NCI-H2227 treated with DMSO at 0.1 percent for 48 hours (cell line): ENCODE data around the gene SLC13A5.
"Not testable (repeated sequence)": the region's sequence is repeated elsewhere in the genome, so short reads cannot be mapped to it uniquely, and the experiment has no call there.

Experiments used
- DNase-seq: peaks from one replicate; lab custom pipeline; 2025; lab: John Stamatoyannopoulos, UW

The SLC13A5 gene

GRCh38 chr17:6660805-6661463, 52.2 kb downstream of the SLC13A5 start:
- DNase-seq: no peak

- no peak for DNase-seq
Observed at GRCh38 chr17:6660101-6660500, 53.1 kb downstream of the SLC13A5 start.

GRCh38 chr17:6658411-6658810, 54.8 kb downstream of the SLC13A5 start:
- DNase-seq: not testable (repeated sequence)

GRCh38 chr17:6657633-6658287, 55.4 kb downstream of the SLC13A5 start:
- no peak for DNase-seq

- DNase-seq: not testable (repeated sequence)
Observed at GRCh38 chr17:6656797-6657632, 56.2 kb downstream of the SLC13A5 start.

GRCh38 chr17:6655732-6656361, 57.3 kb downstream of the SLC13A5 start:
- DNase-seq: not testable (repeated sequence)

GRCh38 chr17:6654841-6655731, 58.1 kb downstream of the SLC13A5 start:
- peak; percentile 47 for DNase-seq

- DNase-seq: peak; percentile 11
Observed at GRCh38 chr17:6651919-6652452, 61.2 kb downstream of the SLC13A5 start.

GRCh38 chr17:6651354-6651918, 61.7 kb downstream of the SLC13A5 start, which contains the start of the genes C17orf100 and MED31:
Gene C17orf100 (plus strand): TSS chr17:6651762. CDS start chr17:6651914, 152 bp downstream.
Gene MED31 (minus strand): TSS chr17:6651605. CDS start chr17:6651528, 77 bp downstream.
- peak; percentile 86 for DNase-seq

- no peak for DNase-seq
Observed at GRCh38 chr17:6648181-6648580, 65.0 kb downstream of the SLC13A5 start.

GRCh38 chr17:6643451-6644125, 69.6 kb downstream of the SLC13A5 start:
- no peak for DNase-seq

GRCh38 chr17:6642592-6642991, 70.6 kb downstream of the SLC13A5 start:
- no peak for DNase-seq

- DNase-seq: no peak
Observed at GRCh38 chr17:6641247-6641863, 71.8 kb downstream of the SLC13A5 start.

GRCh38 chr17:6640536-6641246, 72.5 kb downstream of the SLC13A5 start, which contains the start of the genes KIAA0753 and TXNDC17:
Gene KIAA0753 (minus strand): TSS chr17:6640711. CDS start chr17:6635103, 5,608 bp downstream.
Gene TXNDC17 (plus strand): TSS chr17:6641060. CDS start chr17:6641083, 23 bp downstream.
- peak; percentile 95 for DNase-seq

GRCh38 chr17:6639586-6640535, 73.3 kb downstream of the SLC13A5 start:
- DNase-seq: peak; percentile 37

- DNase-seq: no peak
Observed at GRCh38 chr17:6639014-6639585, 74.1 kb downstream of the SLC13A5 start.
